OCI-LY7 (cell line): ENCODE measurements around the gene ZNF554. TPM values are rescaled to one million over a fixed set of nuclear protein-coding genes. Genes with fewer than 3 reads are reported as not detected.
"Not testable (repeated sequence)": the region's sequence is repeated elsewhere in the genome, so short reads cannot be mapped to it uniquely, and the experiment has no call there.

Experiments
- BruUV-seq: library from RNA; stranded (reverse); fragments of 400-500 nt; replicated peaks from 2 replicates; lab custom pipeline; 2021; lab: Mats Ljungman, UMichigan
- CTCF ChIA-PET: fragments of 300-600 bp; sonication (Branson Sonifier 250); formaldehyde crosslinking; loops from one replicate; lab custom pipeline; 2022; ENCODE audit warnings: antibody characterized with exemption; ENCODE audit not compliant: unreplicated experiment; lab: Charles Lee
- POLR2A ChIA-PET: fragments of 300-600 bp; sonication (Branson Sonifier 250); formaldehyde crosslinking; loops from one replicate; lab custom pipeline; 2022; ENCODE audit warnings: antibody characterized with exemption; lab: Charles Lee
- DNase-seq: peaks from one replicate; pipeline ENCODE4 v3.0.0-alpha.2; 2015; ENCODE audit warnings: low spot score
- H2AFZ ChIP-seq: fragments of 200-600 bp; sonication (generic), shearing (Covaris generic); 2 replicates; pipeline ENCODE4 v1.6.1; 2014; ENCODE audit warnings: mild to moderate bottlenecking, antibody characterized with exemption, low read length, moderate library complexity
- H3K27ac ChIP-seq: fragments of 200-600 bp; sonication (generic); 2 replicates; pipeline ENCODE4 v1.5.1; 2014; ENCODE audit warnings: mixed run types, low read depth, mild to moderate bottlenecking, moderate library complexity, low read length, inconsistent platforms; ENCODE audit not compliant: poor library complexity, severe bottlenecking
- H3K36me3 ChIP-seq: fragments of 200-600 bp; sonication (generic); 2 replicates; pipeline ENCODE4 v1.6.1; 2014; ENCODE audit warnings: mild to moderate bottlenecking, antibody characterized with exemption, low read length, moderate library complexity, mixed read lengths; ENCODE audit not compliant: insufficient read depth
- H3K4me1 ChIP-seq: fragments of 200-600 bp; sonication (generic); 2 replicates; pipeline ENCODE4 v1.5.1; 2014; ENCODE audit warnings: mild to moderate bottlenecking, low read length; ENCODE audit not compliant: insufficient read depth, poor library complexity, severe bottlenecking
- H3K4me2 ChIP-seq: fragments of 200-600 bp; sonication (generic); 2 replicates; pipeline ENCODE4 v1.6.1; 2014; ENCODE audit warnings: mild to moderate bottlenecking, low read length
- H3K4me3 ChIP-seq: fragments of 200-600 bp; sonication (generic); 2 replicates; pipeline ENCODE4 v1.5.1; 2014; ENCODE audit warnings: mild to moderate bottlenecking, low read depth, low read length; ENCODE audit not compliant: poor library complexity, severe bottlenecking
- H3K79me2 ChIP-seq: fragments of 200-600 bp; sonication (generic); 2 replicates; pipeline ENCODE4 v1.6.1; 2016; ENCODE audit warnings: low read depth, mild to moderate bottlenecking, low read length, moderate library complexity, mixed read lengths; ENCODE audit not compliant: insufficient read depth
- H3K9me2 ChIP-seq: fragments of 200-600 bp; sonication (generic); 2 replicates; pipeline ENCODE4 v1.6.1; 2016; ENCODE audit warnings: mild to moderate bottlenecking, low read length, mixed read lengths; ENCODE audit not compliant: insufficient read depth
- H3K9me3 ChIP-seq: fragments of 200-600 bp; sonication (generic); 2 replicates; pipeline ENCODE4 v1.6.1; 2014; ENCODE audit warnings: mild to moderate bottlenecking, mixed run types, low read length, mixed read lengths
- H4K20me1 ChIP-seq: fragments of 200-600 bp; sonication (generic); 2 replicates; pipeline ENCODE4 v1.6.1; 2014; ENCODE audit warnings: mild to moderate bottlenecking, antibody characterized with exemption, low read length, moderate library complexity, mixed read lengths; ENCODE audit not compliant: insufficient read depth
- EZH2phosphoT487 ChIP-seq: fragments of 200-600 bp; sonication (generic); IDR thresholded peaks from 2 replicates; pipeline ENCODE4 v1.6.1; 2018; ENCODE audit warnings: low read depth, borderline replicate concordance, mild to moderate bottlenecking, mixed run types, antibody characterized with exemption, low read length, moderate library complexity, mixed read lengths
- intact Hi-C: fragments of 100-400 bp; cut with micrococcal nuclease; formaldehyde crosslinking; loops from one replicate; pipeline ENCODE4 v1.10.0; 2022; ENCODE audit not compliant: unreplicated experiment
- total RNA-seq, 2 experiments: library from RNA; depleted of rRNA in 1 of 2; stranded (reverse); fragments of >200 nt in 1 of 2; shearing (Covaris generic) in 1 of 2; gene quantifications; 2 replicates each; pipeline ENCODE4 v1.2.3, GENCODE V29; 2014 to 2022
- TF ChIP-seq, protein P1 (sequence below): fragments of 200-600 bp; sonication (generic); conservative IDR thresholded peaks from 2 replicates; pipeline ENCODE4 v1.5.1; 2014; ENCODE audit warnings: mild to moderate bottlenecking, antibody characterized with exemption, low read length, moderate library complexity, mixed read lengths

The ZNF554 gene
- total RNA-seq, 2 experiments from 2014 or later, result 3.9 to 4.4 TPM

DNA sequence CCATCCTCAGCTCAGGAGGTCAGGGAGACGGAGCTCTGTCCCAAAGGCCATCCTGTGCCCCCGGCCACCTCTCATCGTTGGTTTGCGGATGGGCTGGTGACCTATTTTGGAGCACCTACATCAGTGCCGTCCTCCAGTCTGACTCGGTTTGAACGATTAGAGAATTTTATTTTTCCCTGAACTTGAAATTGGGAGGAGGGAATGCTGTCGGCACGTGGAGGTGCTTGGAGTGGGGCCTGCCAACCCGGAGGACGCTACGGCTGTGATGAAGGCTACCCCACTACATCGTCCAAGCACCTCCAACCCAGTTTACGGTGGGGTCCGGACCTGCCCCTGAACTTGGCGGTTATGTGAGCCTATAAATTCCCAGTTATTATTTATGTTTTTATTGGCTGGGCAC lies 3.0 kb upstream of the ZNF554 start:
- H3K9me2 ChIP-seq, result no peaks in the 10 kb centered on the region
- intact Hi-C loops, result no loop called here

DNA sequence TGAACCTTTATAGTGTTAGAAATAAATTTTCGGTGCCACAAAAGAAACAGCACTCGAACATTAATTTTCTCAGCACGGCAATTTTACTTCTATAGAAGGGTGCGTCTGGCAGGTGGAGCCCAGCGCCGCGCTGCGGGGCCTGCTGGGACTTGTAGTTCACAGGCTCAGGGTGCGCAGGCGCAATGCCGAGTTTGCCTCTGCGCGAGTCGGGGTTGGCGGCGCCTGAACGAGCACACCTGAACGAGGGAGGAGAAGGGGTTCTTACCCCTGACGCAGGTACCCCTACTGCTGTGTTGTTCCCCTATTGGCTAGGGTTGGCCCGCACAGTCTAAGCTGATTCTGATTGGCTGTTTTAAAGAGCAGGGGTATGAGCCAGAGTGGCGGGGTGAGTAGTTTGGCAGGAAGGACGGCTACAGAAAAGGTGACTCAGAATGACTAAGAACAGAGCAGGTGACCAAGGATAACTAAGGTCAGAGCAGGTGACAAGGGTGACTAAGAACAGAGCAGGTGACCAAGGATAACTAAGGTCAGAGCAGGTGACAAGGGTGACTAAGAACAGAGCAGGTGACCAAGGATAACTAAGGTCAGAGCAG lies 2.3 kb upstream of the ZNF554 start:
- H3K9me2 ChIP-seq, BruUV-seq, intact Hi-C loops, H2AFZ ChIP-seq, H4K20me1 ChIP-seq, H3K4me1 ChIP-seq, DNase-seq, H3K4me2 ChIP-seq, H3K79me2 ChIP-seq, H3K4me3 ChIP-seq, CTCF ChIA-PET, H3K27ac ChIP-seq, H3K9me3 ChIP-seq, POLR2A ChIA-PET: not testable (repeated sequence)
- H3K36me3 ChIP-seq, result peaks cover 27% of the 10 kb centered on the region; the same call in 1 of the 2 replicates

More for the DNA sequence above, 3.0 kb upstream of the ZNF554 start:
- Histone ChIP-seq H3K4me1 (peaks cover 4% of the 10 kb centered on the region), H3K4me3 (no peak overlapping the region), H3K4me2 (no peak overlapping the region), H3K9me3 (no peaks in the 10 kb centered on the region), H3K79me2 (no peaks in the 10 kb centered on the region), H2AFZ (no peak overlapping the region), H3K36me3 (peaks cover 34% of the 10 kb centered on the region; the same call in 1 of the 2 replicates), H3K27ac (no peak overlapping the region), H4K20me1 (no peaks in the 10 kb centered on the region)
- DNase-seq, result no peak
- no TSS peak for BruUV-seq
- POLR2A ChIA-PET, result no interaction called here
- TF ChIP-seq, protein P1, sequence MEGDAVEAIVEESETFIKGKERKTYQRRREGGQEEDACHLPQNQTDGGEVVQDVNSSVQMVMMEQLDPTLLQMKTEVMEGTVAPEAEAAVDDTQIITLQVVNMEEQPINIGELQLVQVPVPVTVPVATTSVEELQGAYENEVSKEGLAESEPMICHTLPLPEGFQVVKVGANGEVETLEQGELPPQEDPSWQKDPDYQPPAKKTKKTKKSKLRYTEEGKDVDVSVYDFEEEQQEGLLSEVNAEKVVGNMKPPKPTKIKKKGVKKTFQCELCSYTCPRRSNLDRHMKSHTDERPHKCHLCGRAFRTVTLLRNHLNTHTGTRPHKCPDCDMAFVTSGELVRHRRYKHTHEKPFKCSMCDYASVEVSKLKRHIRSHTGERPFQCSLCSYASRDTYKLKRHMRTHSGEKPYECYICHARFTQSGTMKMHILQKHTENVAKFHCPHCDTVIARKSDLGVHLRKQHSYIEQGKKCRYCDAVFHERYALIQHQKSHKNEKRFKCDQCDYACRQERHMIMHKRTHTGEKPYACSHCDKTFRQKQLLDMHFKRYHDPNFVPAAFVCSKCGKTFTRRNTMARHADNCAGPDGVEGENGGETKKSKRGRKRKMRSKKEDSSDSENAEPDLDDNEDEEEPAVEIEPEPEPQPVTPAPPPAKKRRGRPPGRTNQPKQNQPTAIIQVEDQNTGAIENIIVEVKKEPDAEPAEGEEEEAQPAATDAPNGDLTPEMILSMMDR, result no peak
- no peak for TF ChIP-seq EZH2phosphoT487
- CTCF ChIA-PET, result no interaction called here

DNA sequence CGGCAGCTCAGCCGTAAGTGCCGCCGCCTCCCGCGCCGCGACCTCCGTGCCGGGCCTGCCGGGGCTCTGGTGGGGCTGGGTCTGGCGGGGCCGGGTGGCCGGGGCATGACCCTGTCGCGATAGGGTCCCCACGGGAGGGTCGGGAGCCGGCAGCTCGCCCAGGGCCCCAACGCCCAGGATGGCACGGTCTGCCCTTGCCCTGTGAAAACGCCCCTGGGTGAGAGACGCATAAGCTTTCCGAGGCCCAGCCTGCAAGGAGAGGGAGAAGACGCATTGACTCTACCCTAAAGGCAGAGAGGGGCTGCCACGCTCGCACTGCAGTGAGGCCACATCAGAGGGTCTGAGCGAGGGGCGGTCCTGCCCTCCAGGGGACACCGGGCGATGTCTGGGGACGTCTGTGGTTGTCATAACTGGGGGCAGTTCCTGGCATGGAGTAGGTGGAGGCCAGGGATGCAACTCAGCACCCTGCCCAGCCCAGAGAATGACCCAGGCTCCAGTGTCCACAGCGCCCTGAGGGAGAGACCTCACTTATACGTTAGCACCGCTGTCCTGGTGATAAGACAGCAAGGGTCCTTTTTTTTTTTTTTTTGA lies 539 bp downstream of the ZNF554 start:
- Histone ChIP-seq H2AFZ (peak overlapping the region; percentile 56; the same call in 1 of the 2 replicates), H3K79me2 (no peaks in the 10 kb centered on the region), H3K4me1 (peaks cover 4% of the 10 kb centered on the region), H3K36me3 (no peaks in the 10 kb centered on the region), H3K27ac (no peak overlapping the region), H3K9me3 (no peaks in the 10 kb centered on the region), H3K9me2 (no peaks in the 10 kb centered on the region), H3K4me2 (peak overlapping the region; percentile 89), H3K4me3 (peak overlapping the region; percentile 85), H4K20me1 (no peaks in the 10 kb centered on the region)
- BruUV-seq, result no TSS peak
- ChIA-PET CTCF (no interaction called here), POLR2A (no interaction called here)
- peak; percentile 23 for DNase-seq
- TF ChIP-seq, protein P1, result no peak
- TF ChIP-seq EZH2phosphoT487, result no peak
- intact Hi-C loops, result no loop called here
